Prostate gland (tissue), 2 donors: ENCODE results near the gene FAM83C. TPM values are rescaled to one million over a fixed set of nuclear protein-coding genes. Genes with fewer than 3 reads are reported as not detected.

Experiments used
- DNase-seq: peaks from one replicate; pipeline ENCODE4 v3.0.0-alpha.2; 2019; ENCODE audit warnings: low spot score
- H3K27ac ChIP-seq, 2 donors: fragments of 200-600 bp; sonication (generic); 2 replicates each; pipeline ENCODE4 v1.5.1; 2017 to 2019
- H3K27me3 ChIP-seq: fragments of 200-600 bp; sonication (generic); replicated peaks from 2 replicates; pipeline ENCODE4 v1.5.1; 2019; ENCODE audit not compliant: insufficient read depth
- H3K36me3 ChIP-seq, 2 donors: fragments of 200-600 bp; sonication (generic); 1 replicate in 1 of 2; 2 replicates in 1 of 2; pipeline versions ENCODE4 v1.5.1 to v1.8.1; 2017 to 2019
- H3K4me1 ChIP-seq: fragments of 200-600 bp; sonication (generic); replicated peaks from 2 replicates; pipeline ENCODE4 v1.5.1; 2019
- H3K4me3 ChIP-seq, 2 donors: fragments of 200-600 bp; sonication (generic); 2 replicates each; pipeline ENCODE4 v1.5.1; 2017 to 2019
- H3K9me3 ChIP-seq: fragments of 200-600 bp; sonication (generic); 2 replicates; pipeline ENCODE4 v1.5.1; 2017
- CTCF ChIP-seq, 4 experiments: fragments of 200-600 bp in 2 of 4; fragments of 450-650 bp in 2 of 4; sonication (generic) in 2 of 4; IDR thresholded peaks; 1 replicate in 3 of 4; 2 replicates in 1 of 4; pipeline ENCODE4 v1.5.1; 2016 to 2019; ENCODE audit warnings: antibody characterized with exemption in 4 of 4, mild to moderate bottlenecking in 2 of 4, moderate library complexity in 2 of 4
- POLR2A ChIP-seq: fragments of 450-650 bp; IDR thresholded peaks from one replicate; pipeline ENCODE4 v1.6.1; 2016; ENCODE audit warnings: antibody characterized with exemption, mild to moderate bottlenecking
- POLR2AphosphoS5 ChIP-seq: sonication (generic); formaldehyde crosslinking; IDR thresholded peaks from one replicate; pipeline ENCODE4 v1.6.1; 2017; ENCODE audit warnings: antibody characterized with exemption
- WGBS: methylation state at CpG from one replicate; pipeline ENCODE4 v1.1.5; 2018; 5-methylcytosine and 5-hydroxymethylcytosine counted together
- intact Hi-C: fragments of 100-400 bp; cut with DNase I; formaldehyde crosslinking; loops from one replicate; pipeline ENCODE4 v1.14.2; 2022
- total RNA-seq, 2 donors: library from RNA; depleted of rRNA; stranded (reverse); fragments of >200 nt; gene quantifications; one replicate each; pipeline ENCODE4 v1.1.0, GENCODE V29; 2016

The FAM83C gene
- total RNA-seq, 2 donors from 2014 or later = 0.28 to 0.36 TPM

DNA sequence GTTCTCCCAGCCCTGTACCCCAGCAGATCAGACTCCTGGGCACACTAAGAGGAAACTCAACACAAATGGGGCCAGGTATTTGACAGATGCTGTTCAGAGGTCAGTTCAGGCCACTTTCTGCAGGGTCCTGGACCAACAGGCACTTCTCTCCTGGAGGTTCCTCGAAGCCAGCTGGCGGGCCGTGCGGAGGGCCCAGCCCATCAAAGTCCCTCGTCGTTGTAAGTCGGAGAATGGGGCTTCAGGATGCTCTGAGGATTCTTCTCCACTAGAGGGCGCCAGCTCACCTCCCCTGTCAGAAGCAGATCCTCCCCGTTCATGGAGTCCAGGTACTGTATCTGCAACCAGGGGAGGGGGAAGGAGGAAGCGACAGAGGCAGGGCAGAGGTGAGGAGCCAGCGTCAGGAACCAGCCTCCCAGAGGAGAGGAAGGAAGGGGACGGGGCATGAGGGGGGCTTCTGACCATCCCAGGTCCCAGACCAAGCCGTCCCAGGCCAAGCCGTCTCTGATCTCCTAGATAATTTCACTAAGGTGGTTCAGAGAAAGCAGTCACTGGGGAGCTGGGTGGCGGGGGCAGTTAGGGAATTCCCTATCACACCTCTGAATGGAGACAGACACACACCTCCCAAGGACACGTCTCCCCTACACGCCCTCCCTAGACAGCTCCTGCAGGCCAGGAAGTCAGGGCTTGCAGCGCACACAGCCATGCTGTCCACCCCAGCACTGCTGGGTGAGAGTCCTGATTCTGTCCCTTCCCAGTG is 11.7 kb upstream of the FAM83C start:
- TF ChIP-seq POLR2A (no peak), POLR2AphosphoS5 (peak; percentile 65), CTCF (IDR thresholded peaks at IDR 0.05) (peak; percentile 86 to 93 (median 88))
- no peaks in the 10 kb centered on the region for H3K9me3 ChIP-seq
- peak; percentile 86 for DNase-seq
- H3K4me3 ChIP-seq = no peak overlapping the region
- H3K36me3 ChIP-seq = peaks cover 0 to 5% of the 10 kb centered on the region in 2 donors
- WGBS = 19% methylated on average over 18 of the region's 18 CpGs
- no peaks in the 10 kb centered on the region for H3K27me3 ChIP-seq
- intact Hi-C loops = loop anchor here (2.0 kb wide), 1 partner anchor 135 kb away; the partner anchor contains the start of gene GDF5
- H3K27ac ChIP-seq = peak overlapping the region in 1 of 2 donors; percentile 5
- peaks cover 13% of the 10 kb centered on the region for H3K4me1 ChIP-seq

- H3K27me3 ChIP-seq = no peaks in the 10 kb centered on the region
- DNase-seq = no peak
- peaks cover 0 to 5% of the 10 kb centered on the region in 2 donors for H3K36me3 ChIP-seq
- TF ChIP-seq POLR2AphosphoS5 (no peak), CTCF (IDR thresholded peaks at IDR 0.05) (no peak)
- 74% methylated on average over 11 of the region's 11 CpGs for WGBS
- peaks cover 13% of the 10 kb centered on the region for H3K4me1 ChIP-seq
- peak overlapping the region in 1 of 2 donors; percentile 5 for H3K27ac ChIP-seq
- intact Hi-C loops = no loop called here
- H3K9me3 ChIP-seq = no peaks in the 10 kb centered on the region
- H3K4me3 ChIP-seq = no peak overlapping the region
Observed at GRCh38 chr20:35303382-35303734, 11.1 kb upstream of the FAM83C start.

- 28% methylated on average over 6 of the region's 6 CpGs for WGBS
- no peaks in the 10 kb centered on the region for H3K9me3 ChIP-seq
- TF ChIP-seq POLR2AphosphoS5 = peak; percentile 16
- TF ChIP-seq CTCF (IDR thresholded peaks at IDR 0.05) = no peak
- TF ChIP-seq POLR2A = peak; percentile 9
- no peak for DNase-seq
- intact Hi-C loops = no loop called here
- peaks cover 0 to 5% of the 10 kb centered on the region in 2 donors for H3K36me3 ChIP-seq
- peak overlapping the region; percentile 5 to 10 for H3K27ac ChIP-seq
- H3K4me1 ChIP-seq = peaks cover 9% of the 10 kb centered on the region
- no peaks in the 10 kb centered on the region for H3K27me3 ChIP-seq
- no peak overlapping the region for H3K4me3 ChIP-seq
Observed at GRCh38 chr20:35302421-35303335, 10.5 kb upstream of the FAM83C start.

DNA sequence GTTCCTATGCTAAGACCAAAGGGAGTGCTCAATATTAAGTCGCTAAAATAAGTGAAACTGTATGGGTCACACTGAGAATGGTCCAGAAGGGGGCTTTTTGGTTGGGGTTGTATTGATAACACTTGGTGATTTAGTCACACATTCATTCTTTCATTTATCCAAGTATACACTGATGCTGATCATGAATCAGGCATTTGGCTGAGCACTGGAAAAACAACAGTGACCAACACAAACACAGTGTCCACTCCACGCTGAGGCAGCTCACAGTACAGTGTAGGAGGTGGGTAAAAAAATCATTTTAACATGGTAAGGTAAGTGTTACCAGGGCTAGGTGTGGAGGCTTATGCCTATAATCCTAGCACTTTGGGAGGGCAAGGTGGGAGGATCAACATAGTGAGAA is 9.2 kb upstream of the FAM83C start:
- Histone ChIP-seq H3K4me1 (no peaks in the 10 kb centered on the region), H3K36me3 (peaks cover 0 to 3% of the 10 kb centered on the region in 2 donors), H3K27me3 (no peaks in the 10 kb centered on the region), H3K27ac (no peak overlapping the region), H3K4me3 (no peak overlapping the region), H3K9me3 (no peaks in the 10 kb centered on the region)
- no peak for DNase-seq
- WGBS = 78% methylated on average over 2 of the region's 2 CpGs
- TF ChIP-seq POLR2A (no peak), CTCF (IDR thresholded peaks at IDR 0.05) (no peak), POLR2AphosphoS5 (no peak)
- intact Hi-C loops = no loop called here
